PC-3 (cell line): Measurements from ENCODE around the gene C16orf46.

Experiments used
- CTCF ChIP-seq: fragments of 300-600 bp; sonication (generic); conservative IDR thresholded peaks from 2 replicates; pipeline ENCODE4 v1.5.1; 2017; ENCODE audit warnings: antibody characterized with exemption, low read depth, mild to moderate bottlenecking, low read length
- EZH2 ChIP-seq: fragments of 300-600 bp; sonication (generic); IDR thresholded peaks from one replicate; pipeline ENCODE4 v1.6.1; 2017; ENCODE audit warnings: antibody characterized with exemption, mild to moderate bottlenecking, low read length; ENCODE audit not compliant: unreplicated experiment

DNA sequence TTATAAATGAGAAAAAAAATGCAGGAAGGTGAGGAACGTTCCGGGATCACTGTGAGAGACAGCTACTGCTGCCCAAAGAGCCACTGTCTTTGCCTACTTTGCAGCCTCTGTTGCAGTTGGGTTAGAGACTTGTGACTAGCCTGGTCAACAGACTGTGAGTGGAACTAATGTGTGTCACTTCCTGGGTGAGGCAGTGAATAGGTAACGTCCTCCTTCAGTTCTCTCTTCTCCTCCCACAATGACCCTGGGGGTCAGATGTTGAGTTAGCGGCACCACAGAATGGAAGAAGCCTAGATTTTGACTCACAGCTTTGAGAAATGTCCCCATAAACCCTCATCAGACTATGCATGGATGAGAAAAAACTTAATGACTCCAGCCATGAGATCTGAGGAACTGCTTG is 5.2 kb downstream of the C16orf46 start:
- no peak for TF ChIP-seq EZH2
- no peak for TF ChIP-seq CTCF
